Activated T-cell treated with anti-CD3 and anti-CD28 coated beads, Interleukin-2, amount 50 U/mL, for 48 hours (primary cell): ENCODE data around the gene ATP2A2.
"Not testable (repeated sequence)": the region's sequence is repeated elsewhere in the genome, so short reads cannot be mapped to it uniquely, and the experiment has no call there.

ENCODE experiments used
- DNase-seq, 2 experiments: peaks; one replicate each; pipeline ENCODE4 v3.0.0-alpha.2; 2020

Gene ATP2A2

GRCh38 chr12:110280779-110281548 is at the start of gene ATP2A2:
Gene ATP2A2 (plus strand): TSS chr12:110281247. CDS start chr12:110281790, 543 bp downstream.
- DNase-seq, result peak; percentile 87 to 92

- DNase-seq, result no peak
Observed at GRCh38 chr12:110233212-110233903, 47.7 kb upstream of the ATP2A2 start.

- no peak for DNase-seq
Observed at GRCh38 chr12:110234331-110234751, 46.7 kb upstream of the ATP2A2 start.

- no peak for DNase-seq
Observed at GRCh38 chr12:110234755-110235154, 46.3 kb upstream of the ATP2A2 start.

- DNase-seq, result no peak
Observed at GRCh38 chr12:110235383-110235782, 45.7 kb upstream of the ATP2A2 start.

GRCh38 chr12:110243227-110243626 is 37.8 kb upstream of the ATP2A2 start:
- DNase-seq, result no peak

- no peak for DNase-seq
Observed at GRCh38 chr12:110244372-110244771, 36.7 kb upstream of the ATP2A2 start.

- DNase-seq, result no peak
Observed at GRCh38 chr12:110244829-110245228, 36.2 kb upstream of the ATP2A2 start.

GRCh38 chr12:110245369-110245772 is 35.7 kb upstream of the ATP2A2 start:
- DNase-seq, result peak; percentile 58 to 60

GRCh38 chr12:110246636-110247339 is 34.3 kb upstream of the ATP2A2 start:
- no peak for DNase-seq

GRCh38 chr12:110247340-110248095 is 33.5 kb upstream of the ATP2A2 start:
- DNase-seq, result no peak

- DNase-seq, result no peak
Observed at GRCh38 chr12:110248096-110248447, 33.0 kb upstream of the ATP2A2 start.

- peak in 1 of 2 experiments; percentile 7 for DNase-seq
Observed at GRCh38 chr12:110249105-110249504, 31.9 kb upstream of the ATP2A2 start.

- peak in 1 of 2 experiments; percentile 8 for DNase-seq
Observed at GRCh38 chr12:110249716-110250225, 31.3 kb upstream of the ATP2A2 start.

- no peak for DNase-seq
Observed at GRCh38 chr12:110251381-110251780, 29.7 kb upstream of the ATP2A2 start.

GRCh38 chr12:110252716-110253115 is 28.3 kb upstream of the ATP2A2 start:
- no peak for DNase-seq

GRCh38 chr12:110253176-110253575 is 27.9 kb upstream of the ATP2A2 start:
- DNase-seq, result no peak

- DNase-seq, result no peak
Observed at GRCh38 chr12:110254971-110255540, 26.0 kb upstream of the ATP2A2 start.

- DNase-seq, result not testable (repeated sequence)
Observed at GRCh38 chr12:110255890-110256456, 25.1 kb upstream of the ATP2A2 start.

GRCh38 chr12:110256780-110257431 is 24.1 kb upstream of the ATP2A2 start:
- DNase-seq, result no peak

- no peak for DNase-seq
Observed at GRCh38 chr12:110258466-110258865, 22.6 kb upstream of the ATP2A2 start.
